HK-2 (cell line): ENCODE data around the gene MISP3.

Experiments used
- DNase-seq: peaks from one replicate; pipeline ENCODE4 v3.0.0-alpha.2; 2018; ENCODE audit not compliant: unreplicated experiment

The MISP3 gene

GRCh38 chr19:14080887-14081796 lies 8.6 kb downstream of the MISP3 start:
- DNase-seq = peak; percentile 99

DNA sequence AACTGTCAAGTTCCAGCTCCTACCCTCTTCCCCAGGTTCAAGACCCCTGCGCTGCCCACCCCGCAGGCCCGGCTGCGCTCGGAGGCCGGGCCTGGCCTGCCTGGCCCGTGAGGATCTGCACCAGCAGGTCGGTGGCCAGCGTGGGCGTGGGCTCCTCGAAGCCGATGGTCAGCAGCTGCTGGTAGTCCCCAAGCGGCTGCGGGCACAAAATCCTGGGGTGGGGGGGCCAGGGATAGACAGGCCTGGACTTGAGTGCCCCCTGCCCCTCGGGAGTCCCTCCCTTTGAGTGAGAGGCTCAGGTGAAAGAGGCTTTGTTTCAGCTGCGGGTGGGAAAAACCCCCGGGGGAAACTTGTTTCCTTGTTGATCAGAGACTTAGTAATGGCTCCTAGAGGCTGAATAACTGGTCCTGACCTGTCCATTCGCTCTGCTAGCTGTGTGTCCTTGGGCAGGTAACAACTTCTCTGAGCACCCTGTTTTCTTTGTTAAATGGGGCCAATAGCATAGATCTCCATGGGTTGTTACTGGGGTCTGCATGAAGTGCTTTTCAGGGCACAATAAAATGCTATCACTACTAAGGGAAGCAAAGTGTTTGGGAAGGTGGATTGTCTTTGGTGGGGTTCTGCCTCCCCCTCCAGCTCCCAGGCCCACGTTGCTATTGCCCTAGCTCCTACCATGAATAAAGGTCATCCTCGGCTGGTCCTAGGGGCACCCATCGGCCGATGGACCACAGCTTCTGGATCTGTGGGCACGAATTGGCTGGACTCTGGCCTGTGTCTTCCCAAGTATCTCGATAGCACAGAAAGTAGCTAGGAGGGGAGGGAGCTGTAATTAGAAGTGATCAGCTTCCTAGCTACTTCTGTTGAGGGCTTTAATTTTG lies 9.4 kb downstream of the MISP3 start:
- no peak for DNase-seq

- DNase-seq = no peak
These were observed 10.0 kb downstream of the MISP3 start for GRCh38 chr19:14082675-14082960.

GRCh38 chr19:14085309-14085995 lies 12.9 kb downstream of the MISP3 start, which contains the start of gene C19orf67:
C19orf67 (minus strand) TSS chr19:14085783; CDS start chr19:14085627, 156 bp downstream.
- no peak for DNase-seq

DNA sequence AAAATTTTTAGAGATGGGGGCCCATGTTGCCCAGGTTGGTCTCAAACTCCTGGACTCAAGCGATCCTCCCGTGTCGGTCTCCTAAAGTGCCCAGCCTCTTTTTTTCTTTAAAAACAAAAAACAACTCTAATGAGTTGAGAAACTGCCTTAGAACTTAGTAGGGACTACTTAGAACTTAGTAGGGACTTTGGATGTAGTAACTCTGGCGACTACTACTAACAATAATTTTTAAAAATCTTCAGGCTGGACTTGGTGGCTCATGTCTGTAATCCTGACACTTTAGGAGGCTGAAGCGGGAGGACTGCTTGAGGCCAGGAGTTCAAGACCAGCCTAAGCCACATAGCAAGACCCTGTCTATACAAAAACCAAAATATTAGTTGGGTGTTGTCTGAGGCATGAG lies 13.5 kb downstream of the MISP3 start:
- no peak for DNase-seq

- DNase-seq = no peak
These were observed 16.2 kb downstream of the MISP3 start for GRCh38 chr19:14088634-14089411.

GRCh38 chr19:14089412-14089661 lies 16.8 kb downstream of the MISP3 start:
- no peak for DNase-seq

DNA sequence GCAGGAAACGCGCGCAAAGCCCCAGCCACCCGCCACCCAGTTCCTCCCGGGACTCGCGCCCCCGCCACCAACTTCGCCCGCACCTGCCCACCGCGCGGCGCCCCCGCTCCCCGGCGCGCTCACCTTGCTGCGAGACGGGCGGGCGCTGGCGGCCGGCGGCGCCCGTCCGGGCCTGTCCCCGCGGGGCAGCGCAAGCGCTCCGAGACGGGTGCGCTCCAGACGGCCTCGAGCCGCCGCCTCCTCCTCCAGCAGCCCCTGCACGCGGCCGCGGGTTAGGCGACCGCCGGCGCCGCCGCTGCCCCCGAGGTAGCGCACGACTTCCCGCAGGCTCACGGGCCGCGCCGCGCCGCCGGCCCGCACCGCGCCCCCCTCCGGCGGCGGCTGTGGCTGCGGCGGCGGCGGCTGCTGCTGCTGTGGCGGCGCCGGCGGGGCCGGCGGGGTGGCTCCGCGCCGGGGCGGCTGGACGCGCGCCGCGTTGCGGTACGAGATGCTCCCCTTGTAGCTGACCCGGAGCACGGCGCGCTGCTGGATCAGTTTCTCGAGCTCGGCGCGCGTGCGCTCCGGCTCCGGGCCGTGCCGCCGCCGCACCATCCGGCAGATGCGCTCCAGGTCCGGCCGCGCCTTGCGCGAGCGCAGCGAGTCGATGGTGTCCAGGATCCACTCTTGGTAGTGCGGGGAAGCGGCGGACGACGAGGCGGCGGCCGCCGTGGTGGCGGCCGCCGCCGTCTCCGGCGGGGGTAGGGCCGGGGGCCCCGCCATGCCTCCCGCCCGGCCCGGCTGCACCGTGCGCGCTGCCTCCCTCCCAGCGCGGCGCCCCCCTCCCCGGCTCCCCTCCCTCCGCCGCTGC lies 17.3 kb downstream of the MISP3 start:
- DNase-seq = peak; percentile 58

GRCh38 chr19:14090509-14091080 lies 18.0 kb downstream of the MISP3 start, which contains the start of gene SAMD1:
SAMD1 (minus strand) TSS chr19:14090751.
- DNase-seq = peak; percentile 86

DNA sequence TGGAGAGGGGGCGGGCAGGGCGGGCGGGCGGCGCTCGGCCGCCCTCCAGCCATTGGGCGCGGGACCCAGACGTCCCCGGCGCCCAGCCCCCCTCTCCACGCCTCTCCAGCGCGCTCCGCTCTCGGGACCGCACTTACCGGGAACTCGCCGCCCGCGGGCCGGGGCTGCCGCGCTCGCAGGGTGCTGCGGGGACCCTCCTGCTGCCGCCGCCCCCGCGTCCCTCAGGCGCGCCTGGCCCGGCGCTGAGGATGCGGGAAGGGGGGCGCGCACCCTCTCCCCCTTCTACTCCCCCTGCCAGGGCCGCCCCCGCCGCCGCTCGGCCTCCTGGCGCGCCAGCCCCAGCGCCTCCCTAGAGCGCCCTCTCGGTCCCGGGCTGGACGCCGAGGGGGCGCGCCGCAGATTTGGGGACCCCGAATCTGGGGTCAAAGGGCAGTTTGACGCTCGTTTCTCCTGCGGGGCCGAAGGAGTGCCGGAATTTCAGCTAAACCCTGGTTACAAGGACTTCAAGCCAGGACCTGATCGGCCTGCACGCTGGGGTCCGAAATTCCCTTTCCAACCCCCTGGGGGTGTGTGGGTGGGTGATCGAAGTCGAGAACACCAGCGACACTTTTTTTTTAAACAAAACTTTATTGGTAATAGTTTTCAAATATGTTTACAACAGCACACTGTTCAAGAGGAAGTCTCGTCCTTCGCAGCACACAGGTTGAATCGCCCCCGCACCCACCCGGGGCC lies 18.7 kb downstream of the MISP3 start:
- peak; percentile 55 for DNase-seq

- DNase-seq = no peak
These were observed 19.4 kb downstream of the MISP3 start for GRCh38 chr19:14091813-14092462.

DNA sequence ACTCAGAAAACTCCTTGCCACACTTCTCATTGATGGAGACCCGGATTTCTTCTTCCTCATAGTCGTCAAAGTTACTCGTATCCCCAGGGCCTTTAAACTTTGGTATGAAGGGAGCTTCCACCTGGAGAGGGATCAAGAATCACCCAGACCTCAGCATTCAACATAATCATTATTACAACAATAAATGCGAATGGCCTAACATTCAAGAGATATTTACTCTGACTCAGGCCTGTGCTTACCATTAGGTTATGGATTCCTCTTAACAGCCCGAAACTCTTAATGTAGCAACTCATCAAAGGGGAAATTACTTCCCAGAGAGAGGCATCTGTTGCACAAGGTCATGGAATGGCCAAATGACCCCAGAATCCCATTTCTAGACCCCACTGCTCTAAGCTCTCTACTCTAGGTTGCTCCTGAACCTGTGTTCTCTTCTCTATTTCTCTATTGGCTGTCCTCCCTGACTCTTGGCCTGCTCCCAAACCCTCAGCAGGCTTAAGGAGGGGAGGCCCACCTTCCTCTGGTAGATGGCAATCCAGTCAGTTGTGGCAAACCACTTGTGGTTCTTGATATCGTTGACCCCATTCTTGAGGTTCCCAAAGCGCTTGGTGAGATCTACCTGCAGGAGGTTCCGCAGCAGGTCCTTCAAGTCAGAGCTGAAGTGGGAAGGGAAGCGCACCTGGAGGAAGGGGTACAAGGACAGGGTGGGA lies 20.7 kb downstream of the MISP3 start:
- DNase-seq = no peak

DNA sequence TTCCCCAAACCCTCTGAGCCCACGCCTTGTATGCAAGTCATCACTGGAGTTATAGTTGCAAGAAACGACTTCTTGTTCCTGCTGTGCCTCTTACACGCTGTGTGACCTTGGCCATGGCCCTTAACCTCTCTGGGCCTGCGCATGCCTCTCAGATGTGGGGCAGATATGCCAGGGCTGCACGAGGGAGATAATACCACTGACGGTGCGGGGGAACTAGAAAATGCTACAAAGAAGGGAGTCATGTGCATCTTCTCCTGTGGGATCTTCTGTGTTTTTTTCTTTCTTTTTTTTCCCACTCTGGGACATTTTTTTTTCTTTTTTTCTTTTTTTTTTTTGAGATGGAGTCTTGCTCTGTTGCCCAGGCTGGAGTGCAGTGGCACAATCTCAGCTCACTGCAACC lies 22.3 kb downstream of the MISP3 start:
- no peak for DNase-seq

DNA sequence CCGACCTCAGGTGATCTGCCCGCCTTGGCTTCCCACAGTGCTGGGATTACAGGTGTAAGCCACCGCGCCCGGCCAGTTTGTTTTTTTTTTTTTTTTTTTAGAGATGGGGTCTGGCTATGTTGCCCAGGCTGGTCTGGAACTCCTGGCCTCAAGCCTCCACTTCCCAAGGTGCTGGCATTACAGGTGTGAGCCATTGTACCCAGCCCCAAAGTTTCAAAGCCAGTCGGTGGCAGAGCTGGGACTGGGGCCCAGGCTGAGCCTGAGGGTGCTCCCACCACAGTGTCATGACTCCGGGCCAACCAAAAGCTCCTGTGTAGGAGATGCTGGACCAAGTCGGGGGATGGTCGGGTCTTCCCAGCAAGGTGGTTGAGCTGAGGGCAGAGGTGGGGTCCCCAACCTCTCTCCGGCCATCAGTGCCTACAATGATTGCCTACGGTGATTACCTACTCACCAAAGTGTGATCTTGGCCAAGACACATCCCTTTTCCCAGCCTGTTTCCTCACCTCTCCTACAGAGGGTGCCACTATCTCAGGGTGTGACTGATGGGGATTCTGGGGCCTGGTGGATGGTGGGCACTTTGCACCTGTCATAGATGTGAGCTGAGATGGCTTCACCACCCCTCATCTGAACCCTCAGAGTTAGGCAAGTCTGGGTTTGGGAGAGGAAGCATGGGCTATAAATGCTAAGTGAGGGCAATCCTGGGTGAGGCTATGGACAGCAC lies 23.8 kb downstream of the MISP3 start:
- no peak for DNase-seq

DNA sequence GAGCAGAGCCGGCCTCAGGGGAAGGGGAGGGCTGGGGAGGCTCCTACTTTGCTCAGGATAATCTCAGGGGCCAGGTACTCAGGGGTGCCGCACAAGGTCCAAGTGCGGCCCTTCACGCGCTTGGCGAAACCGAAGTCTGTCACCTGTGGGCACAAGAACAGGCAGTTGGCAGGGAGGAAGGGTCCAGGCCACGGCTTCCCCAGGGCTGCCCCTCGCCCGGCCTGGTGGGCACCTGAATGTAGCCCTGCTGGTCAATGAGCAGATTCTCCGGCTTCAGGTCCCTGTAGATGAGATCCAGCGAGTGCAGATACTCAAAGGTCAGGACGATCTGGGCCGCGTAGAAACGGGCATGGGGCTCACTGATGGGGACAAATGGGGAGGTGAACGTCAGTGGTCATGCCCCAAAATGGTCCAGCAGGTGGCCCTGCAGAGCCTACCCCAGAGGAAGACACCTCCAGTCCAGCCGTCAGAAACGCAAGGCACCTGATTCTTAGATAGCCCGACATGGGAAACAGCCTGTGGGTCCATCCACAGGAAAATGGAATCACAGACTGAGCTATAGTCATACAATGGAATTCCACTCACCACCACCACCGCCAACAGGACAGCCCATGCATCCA lies 25.1 kb downstream of the MISP3 start:
- no peak for DNase-seq

DNA sequence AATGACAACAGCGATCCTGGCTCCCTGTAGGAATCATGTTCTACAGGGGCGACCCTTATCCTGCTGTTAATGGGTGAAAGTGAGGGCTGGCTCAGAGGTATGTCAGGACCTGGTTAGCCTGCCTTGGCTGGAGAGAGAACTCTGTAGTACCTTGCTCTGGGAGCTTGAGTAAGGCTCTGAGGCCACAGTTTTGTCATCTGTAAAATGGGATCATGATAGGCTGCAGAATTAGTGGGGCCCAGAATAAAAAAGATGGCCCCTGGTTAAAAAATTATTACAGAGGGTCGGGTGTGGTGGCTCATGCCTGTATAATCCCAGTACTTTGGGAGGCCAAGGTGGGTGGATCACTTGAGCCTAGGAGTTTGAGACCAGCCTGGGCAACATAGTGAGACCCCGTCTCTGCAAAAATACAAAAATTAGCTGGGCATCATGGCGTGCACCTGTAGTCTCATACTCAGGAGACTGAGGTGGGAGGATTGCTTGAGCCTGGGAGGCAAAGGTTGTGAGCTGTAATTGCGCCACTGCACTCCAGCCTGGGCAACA lies 28.5 kb downstream of the MISP3 start:
- DNase-seq = no peak

DNA sequence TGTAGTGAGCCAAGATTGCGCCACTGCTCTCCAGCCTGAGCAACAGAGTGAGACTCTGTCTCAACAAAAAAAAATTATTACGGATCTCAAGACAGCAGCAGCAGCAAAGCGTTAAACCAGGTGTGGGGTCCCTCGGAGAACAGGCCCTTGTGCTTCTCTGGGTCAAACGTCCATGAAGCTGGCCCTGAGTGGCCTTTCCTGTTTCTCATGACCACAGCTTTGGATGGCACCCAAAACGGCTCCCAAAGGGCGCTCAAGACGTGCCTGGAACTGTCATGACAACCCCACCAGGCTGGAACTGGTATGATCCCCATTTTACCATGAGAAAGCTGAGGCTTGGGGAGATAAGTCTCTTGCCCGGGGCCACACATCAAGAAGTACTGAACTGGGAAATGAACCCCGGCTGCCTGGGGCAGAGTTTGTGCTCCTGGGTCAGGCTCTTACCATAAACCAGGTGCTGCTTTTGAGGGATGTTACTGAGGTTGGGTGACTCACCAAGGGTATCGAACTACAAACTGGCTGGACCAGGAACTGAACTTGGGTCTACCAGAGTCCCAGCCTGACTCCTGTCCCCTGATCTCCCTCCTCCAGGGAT lies 29.6 kb downstream of the MISP3 start:
- DNase-seq = no peak
